HG03521 (cell line): ENCODE measurements around the gene PPIP5K1.
"Not testable (repeated sequence)": the region's sequence is repeated elsewhere in the genome, so short reads cannot be mapped to it uniquely, and the experiment has no call there.

ENCODE experiments used
- ATAC-seq: cut with Tn5 transposase; IDR thresholded peaks from one replicate; pipeline ENCODE4 v1.9.1; 2021; ENCODE audit warnings: mild to moderate bottlenecking, moderate library complexity; ENCODE audit not compliant: unreplicated experiment

The PPIP5K1 gene

GRCh38 chr15:43547539-43547938 lies 42.5 kb downstream of the PPIP5K1 start:
- ATAC-seq, result no peak

GRCh38 chr15:43545426-43545825 lies 44.6 kb downstream of the PPIP5K1 start:
- no peak for ATAC-seq

- ATAC-seq, result no peak
Observed at GRCh38 chr15:43544266-43544665, 45.7 kb downstream of the PPIP5K1 start.

- no peak for ATAC-seq
Observed at GRCh38 chr15:43541785-43542184, 48.2 kb downstream of the PPIP5K1 start.

- no peak for ATAC-seq
Observed at GRCh38 chr15:43538091-43538490, 51.9 kb downstream of the PPIP5K1 start.

GRCh38 chr15:43534897-43535296 lies 55.1 kb downstream of the PPIP5K1 start:
- no peak for ATAC-seq

- ATAC-seq, result not testable (repeated sequence)
Observed at GRCh38 chr15:43532826-43533225, 57.2 kb downstream of the PPIP5K1 start.

GRCh38 chr15:43531018-43531670 lies 58.9 kb downstream of the PPIP5K1 start:
- ATAC-seq, result no peak

GRCh38 chr15:43529587-43530345 lies 60.2 kb downstream of the PPIP5K1 start:
- ATAC-seq, result no peak

GRCh38 chr15:43529141-43529540 lies 60.9 kb downstream of the PPIP5K1 start:
- ATAC-seq, result no peak

- ATAC-seq, result no peak
Observed at GRCh38 chr15:43528542-43529007, 61.4 kb downstream of the PPIP5K1 start.

GRCh38 chr15:43527802-43528541 lies 62.0 kb downstream of the PPIP5K1 start:
- ATAC-seq, result no peak

GRCh38 chr15:43527016-43527801 lies 62.8 kb downstream of the PPIP5K1 start:
- ATAC-seq, result no peak

- ATAC-seq, result no peak
Observed at GRCh38 chr15:43526261-43526930, 63.6 kb downstream of the PPIP5K1 start.

GRCh38 chr15:43525131-43525530 lies 64.9 kb downstream of the PPIP5K1 start:
- no peak for ATAC-seq

- no peak for ATAC-seq
Observed at GRCh38 chr15:43524254-43524845, 65.7 kb downstream of the PPIP5K1 start.

GRCh38 chr15:43523646-43524045 lies 66.4 kb downstream of the PPIP5K1 start:
- no peak for ATAC-seq

- no peak for ATAC-seq
Observed at GRCh38 chr15:43522247-43522646, 67.8 kb downstream of the PPIP5K1 start.

GRCh38 chr15:43521419-43521818 lies 68.6 kb downstream of the PPIP5K1 start:
- ATAC-seq, result no peak

- ATAC-seq, result no peak
Observed at GRCh38 chr15:43520138-43520537, 69.9 kb downstream of the PPIP5K1 start.
